Measurements from ENCODE around the gene ULK1.
"Not testable (repeated sequence)": the region's sequence is repeated elsewhere in the genome, so short reads cannot be mapped to it uniquely, and the experiment has no call there.

The ULK1 gene

GRCh38 chr12:131949431-131950181 is 55.2 kb downstream of the ULK1 start, which contains the start of gene EP400:
Gene EP400, plus strand, starts transcription at chr12:131949942. Its CDS starts 10,678 bp downstream, at chr12:131960620.
- DNase-seq (ENCODE audit: low read depth), result peak; percentile 95
- H3K4me3 ChIP-seq (ENCODE audit: low read depth, low read length), result peak within 1 kb of the TSS; percentile 83
- no peak for TF ChIP-seq CTCF (conservative IDR thresholded peaks at IDR 0.05; ENCODE audit: low read depth, low read length)

GRCh38 chr12:131950182-131950913 is 55.9 kb downstream of the ULK1 start:
- TF ChIP-seq CTCF (conservative IDR thresholded peaks at IDR 0.05; ENCODE audit: low read depth, low read length), result no peak
- DNase-seq (ENCODE audit: low read depth), result no peak
- H3K4me3 ChIP-seq (ENCODE audit: low read depth, low read length), result peak overlapping the region; percentile 83

- not testable (repeated sequence) for H3K4me3 ChIP-seq (ENCODE audit: low read depth, low read length); DNase-seq (ENCODE audit: low read depth)
Observed at GRCh38 chr12:131953810-131954209, 59.4 kb downstream of the ULK1 start.

GRCh38 chr12:131954460-131954859 is 60.0 kb downstream of the ULK1 start:
- not testable (repeated sequence) for H3K4me3 ChIP-seq (ENCODE audit: low read depth, low read length); DNase-seq (ENCODE audit: low read depth)

- H3K4me3 ChIP-seq (ENCODE audit: low read depth, low read length), result no peak overlapping the region
- no peak for DNase-seq (ENCODE audit: low read depth)
- no peak for TF ChIP-seq CTCF (conservative IDR thresholded peaks at IDR 0.05; ENCODE audit: low read depth, low read length)
Observed at GRCh38 chr12:131959116-131959515, 64.7 kb downstream of the ULK1 start.

GRCh38 chr12:131959641-131960589 is 65.5 kb downstream of the ULK1 start:
- H3K4me3 ChIP-seq (ENCODE audit: low read depth, low read length), result no peak overlapping the region
- no peak for DNase-seq (ENCODE audit: low read depth)
- TF ChIP-seq CTCF (conservative IDR thresholded peaks at IDR 0.05; ENCODE audit: low read depth, low read length), result no peak

- DNase-seq (ENCODE audit: low read depth), result not testable (repeated sequence)
Observed at GRCh38 chr12:131960590-131961325, 66.3 kb downstream of the ULK1 start.

GRCh38 chr12:131961328-131961727 is 66.9 kb downstream of the ULK1 start:
- not testable (repeated sequence) for DNase-seq (ENCODE audit: low read depth); H3K4me3 ChIP-seq (ENCODE audit: low read depth, low read length)

More at GRCh38 chr12:131960590-131961325, 66.3 kb downstream of the ULK1 start:
- not testable (repeated sequence) for H3K4me3 ChIP-seq (ENCODE audit: low read depth, low read length)

All from choroid plexus epithelial cell (primary cell).